AG09309 (cell line): ENCODE data around the gene ATP9A.
A peak's percentile ranks its signal among the peaks of the same experiment; 100 is the strongest.

Experiments used
- DNase-seq: peaks from one replicate; pipeline ENCODE4 v3.0.0-alpha.2; 2010; ENCODE audit warnings: low read depth
- H3K4me3 ChIP-seq: 2 replicates; pipeline ENCODE4 v1.5.1; 2011; ENCODE audit warnings: mild to moderate bottlenecking, low read depth, low read length, moderate library complexity; ENCODE audit not compliant: control insufficient read depth
- TF ChIP-seq, protein P1 (sequence below): IDR thresholded peaks from 2 replicates; pipeline ENCODE4 v1.5.1; 2011; ENCODE audit warnings: mild to moderate bottlenecking, low read depth, low read length, inconsistent platforms; ENCODE audit not compliant: insufficient read depth, control insufficient read depth; ENCODE audit errors: missing control alignments

Gene ATP9A

DNA sequence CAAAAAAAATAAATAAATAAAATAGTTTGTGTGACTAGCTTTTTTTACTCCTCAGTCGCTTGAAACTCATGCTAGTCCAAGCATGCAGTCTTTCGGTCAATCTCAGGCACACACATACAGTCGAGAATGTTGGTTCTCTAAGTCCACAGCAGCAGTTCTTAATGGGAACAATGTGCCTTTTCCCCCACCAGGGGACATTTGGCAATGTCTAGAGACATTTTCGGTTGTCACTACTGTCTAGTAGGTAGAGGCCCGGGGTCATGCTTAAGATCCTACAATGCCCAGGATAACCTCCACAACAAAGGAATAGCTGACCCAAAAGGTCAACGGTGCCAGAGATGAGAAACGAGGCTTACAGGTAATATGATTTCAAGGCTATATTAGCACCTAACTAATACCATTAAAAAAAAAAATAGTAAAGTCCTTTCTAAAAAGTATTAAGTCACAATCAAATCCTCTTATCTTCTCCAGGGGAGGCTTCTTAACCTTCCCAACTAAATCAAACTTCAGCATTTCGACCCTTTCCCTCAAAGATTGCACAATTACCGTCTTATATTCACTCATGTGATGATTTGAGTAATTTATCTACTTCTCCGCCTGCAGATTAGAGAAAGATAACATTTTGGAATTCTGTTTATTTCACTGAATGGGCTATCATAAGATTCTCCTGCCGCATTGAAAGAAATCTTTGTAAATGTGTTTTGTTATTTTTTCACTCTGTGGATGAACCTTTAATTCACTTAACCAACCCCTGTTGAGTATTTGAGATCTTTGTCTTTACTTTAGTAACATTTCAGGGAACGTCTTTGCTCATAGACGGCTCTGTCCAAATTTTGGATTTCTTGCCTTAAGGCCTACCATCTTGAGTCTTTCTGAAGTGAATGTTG, 42.2 kb upstream of the ATP9A start:
- no peak for DNase-seq
- TF ChIP-seq, protein P1, sequence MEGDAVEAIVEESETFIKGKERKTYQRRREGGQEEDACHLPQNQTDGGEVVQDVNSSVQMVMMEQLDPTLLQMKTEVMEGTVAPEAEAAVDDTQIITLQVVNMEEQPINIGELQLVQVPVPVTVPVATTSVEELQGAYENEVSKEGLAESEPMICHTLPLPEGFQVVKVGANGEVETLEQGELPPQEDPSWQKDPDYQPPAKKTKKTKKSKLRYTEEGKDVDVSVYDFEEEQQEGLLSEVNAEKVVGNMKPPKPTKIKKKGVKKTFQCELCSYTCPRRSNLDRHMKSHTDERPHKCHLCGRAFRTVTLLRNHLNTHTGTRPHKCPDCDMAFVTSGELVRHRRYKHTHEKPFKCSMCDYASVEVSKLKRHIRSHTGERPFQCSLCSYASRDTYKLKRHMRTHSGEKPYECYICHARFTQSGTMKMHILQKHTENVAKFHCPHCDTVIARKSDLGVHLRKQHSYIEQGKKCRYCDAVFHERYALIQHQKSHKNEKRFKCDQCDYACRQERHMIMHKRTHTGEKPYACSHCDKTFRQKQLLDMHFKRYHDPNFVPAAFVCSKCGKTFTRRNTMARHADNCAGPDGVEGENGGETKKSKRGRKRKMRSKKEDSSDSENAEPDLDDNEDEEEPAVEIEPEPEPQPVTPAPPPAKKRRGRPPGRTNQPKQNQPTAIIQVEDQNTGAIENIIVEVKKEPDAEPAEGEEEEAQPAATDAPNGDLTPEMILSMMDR, result no peak

DNA sequence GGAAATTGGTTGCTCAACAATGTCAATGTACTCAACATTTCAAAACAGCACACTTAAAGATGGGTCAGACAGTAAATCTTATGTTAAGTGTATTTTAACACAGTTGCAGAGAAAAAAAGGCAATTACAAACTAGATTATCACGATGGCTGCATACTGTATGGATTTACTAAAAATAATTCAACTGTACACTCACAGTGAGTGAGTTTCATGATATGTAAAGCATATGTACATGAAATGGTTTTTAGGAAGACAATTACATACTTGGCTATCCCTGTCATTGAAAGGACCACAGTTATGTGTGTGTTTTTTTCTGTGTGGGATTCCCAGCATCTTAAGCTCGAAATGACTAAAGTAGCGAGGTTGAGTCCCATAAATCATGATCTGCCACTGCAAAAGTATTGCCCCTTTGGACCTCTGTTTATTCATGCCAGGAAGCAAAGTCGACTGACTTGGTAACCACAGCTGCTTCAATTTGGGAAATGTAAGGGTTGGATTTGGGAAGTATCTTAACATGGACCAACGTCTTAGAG, 39.6 kb upstream of the ATP9A start:
- DNase-seq, result no peak
- no peak overlapping the region for H3K4me3 ChIP-seq

More for the DNA sequence above, 42.2 kb upstream of the ATP9A start:
- no peak overlapping the region for H3K4me3 ChIP-seq

DNA sequence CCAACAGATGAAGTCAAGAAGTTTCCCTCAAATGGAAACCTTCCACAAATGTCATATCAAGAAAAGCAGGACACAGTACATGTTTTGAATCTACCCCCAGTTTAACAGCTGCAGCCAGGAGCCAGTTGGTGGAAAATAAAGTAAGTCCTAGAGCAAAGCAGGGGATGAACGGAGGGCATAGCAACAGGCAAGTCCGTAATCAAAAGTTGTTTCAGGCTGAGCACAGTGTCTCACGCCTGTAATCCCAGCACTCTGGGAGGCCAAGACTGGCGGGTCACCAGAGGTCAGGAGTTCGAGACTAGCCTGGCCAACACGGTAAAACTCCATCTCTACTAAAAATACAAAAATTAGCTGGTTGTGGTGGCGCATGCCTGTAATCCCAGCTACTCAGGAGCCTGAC, 36.6 kb upstream of the ATP9A start:
- H3K4me3 ChIP-seq, result no peak overlapping the region
- no peak for DNase-seq
- TF ChIP-seq, protein P1, result no peak

More for the DNA sequence above, 39.6 kb upstream of the ATP9A start:
- TF ChIP-seq, protein P1, result no peak

DNA sequence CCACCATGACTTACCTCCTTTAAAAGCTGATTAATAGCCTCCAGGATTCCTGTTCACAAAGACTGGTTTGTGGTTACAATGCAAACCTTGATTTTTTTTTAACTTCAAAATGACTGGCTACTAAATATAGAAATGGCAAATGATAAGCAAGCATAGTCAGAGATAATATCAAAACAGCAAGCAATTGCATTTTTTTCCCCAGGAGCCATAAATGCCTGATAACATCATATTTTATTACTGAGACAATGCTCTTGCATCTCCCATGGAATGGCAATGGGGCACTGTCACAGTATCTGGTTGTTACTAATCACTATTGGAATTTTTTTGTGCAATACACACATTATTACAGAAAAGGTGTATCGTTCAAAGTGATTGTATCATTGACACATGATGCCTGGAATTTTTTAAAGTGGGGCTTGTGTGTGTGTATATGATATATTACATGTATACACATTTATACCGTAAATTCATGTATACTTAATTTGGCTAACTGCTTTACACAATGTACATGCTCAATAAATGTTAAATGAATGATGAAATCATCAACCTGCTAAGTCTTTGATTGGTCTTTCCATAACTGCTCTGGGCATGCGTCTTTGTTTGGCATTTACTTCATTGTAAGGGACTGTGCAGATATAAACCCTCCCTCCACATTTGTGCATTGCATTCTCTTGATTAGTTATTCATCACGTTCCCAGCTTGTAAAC, 35.1 kb upstream of the ATP9A start:
- no peak overlapping the region for H3K4me3 ChIP-seq
- TF ChIP-seq, protein P1, result no peak
- no peak for DNase-seq

DNA sequence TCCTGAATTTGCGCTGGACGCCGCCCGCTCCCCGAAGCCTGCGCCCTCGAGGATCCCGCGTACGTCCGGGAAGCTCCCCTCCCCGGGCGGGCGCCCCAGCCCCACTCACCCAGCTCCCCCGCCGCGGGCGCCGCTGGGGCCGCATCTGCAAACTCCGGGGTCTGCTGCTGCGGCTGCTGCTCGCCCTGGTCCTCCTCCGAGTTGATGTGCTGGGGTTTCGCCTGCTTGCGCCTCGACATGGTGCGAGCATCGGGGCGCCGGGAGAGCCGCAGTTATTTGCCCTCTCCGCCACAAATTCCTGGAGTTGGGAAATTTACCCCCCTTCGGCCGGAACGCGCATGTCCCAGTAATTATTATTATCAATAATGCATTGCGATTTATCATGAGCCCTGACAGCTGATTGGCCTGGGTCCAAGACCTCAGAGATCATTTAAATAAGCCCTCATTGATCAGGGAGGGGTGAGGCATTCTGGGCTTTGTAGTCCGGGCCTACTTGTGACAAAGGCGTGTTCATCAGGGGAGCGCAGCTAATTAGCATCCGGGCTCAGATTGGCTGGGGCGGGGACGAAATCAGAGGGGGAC, 34.1 kb upstream of the ATP9A start, which contains the start of gene SALL4:
Gene SALL4 (minus strand): TSS at position 352 of the 582 bp plus-strand sequence. CDS start 113 bp downstream, at position 239.
- TF ChIP-seq, protein P1, result no peak
- peak within 1 kb of the TSS; percentile 63 for H3K4me3 ChIP-seq
- no peak for DNase-seq

DNA sequence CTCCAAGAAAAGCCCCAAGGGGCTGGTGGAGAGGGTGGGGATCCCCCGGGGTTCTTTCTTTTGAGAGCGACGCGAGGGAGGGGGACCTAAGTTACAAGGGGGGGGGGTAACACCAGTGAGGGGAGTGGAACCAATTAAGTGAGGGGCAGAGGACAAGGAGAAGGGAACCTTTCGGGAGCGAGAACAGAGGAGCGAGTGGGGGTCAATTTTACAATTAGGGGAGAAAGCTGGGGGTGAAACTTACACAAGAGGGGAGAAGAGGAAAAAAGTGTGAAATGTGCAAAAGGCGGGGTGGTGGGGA, 33.6 kb upstream of the ATP9A start:
- H3K4me3 ChIP-seq, result peak overlapping the region; percentile 63
- TF ChIP-seq, protein P1, result no peak
- no peak for DNase-seq
